ENCODE results near the gene PDE6C.

Gene PDE6C

DNA sequence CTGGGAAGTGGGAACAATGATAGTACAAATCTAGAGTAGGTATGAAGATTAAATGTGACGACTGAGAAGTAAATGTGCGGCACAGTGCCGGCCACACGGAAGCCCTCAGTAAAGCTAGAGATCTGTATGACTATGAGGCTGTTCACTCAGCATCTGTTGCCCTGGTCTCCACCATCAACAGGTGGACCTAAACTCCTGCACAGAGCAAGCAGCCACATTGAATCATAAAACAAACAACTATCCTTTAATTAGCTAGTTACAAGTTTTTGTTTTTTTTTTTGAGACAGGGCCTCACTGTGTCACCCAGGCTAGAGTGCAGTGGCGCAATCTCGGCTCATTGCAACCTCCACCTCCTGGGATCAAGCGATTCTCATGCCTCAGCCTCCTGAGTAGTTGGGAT is 27.9 kb upstream of the PDE6C start:
- H3K4me3 ChIP-seq (ENCODE audit: low read depth, low read length): no peak overlapping the region
- TF ChIP-seq CTCF (IDR thresholded peaks at IDR 0.05; ENCODE audit: low read depth, low read length): no peak

DNA sequence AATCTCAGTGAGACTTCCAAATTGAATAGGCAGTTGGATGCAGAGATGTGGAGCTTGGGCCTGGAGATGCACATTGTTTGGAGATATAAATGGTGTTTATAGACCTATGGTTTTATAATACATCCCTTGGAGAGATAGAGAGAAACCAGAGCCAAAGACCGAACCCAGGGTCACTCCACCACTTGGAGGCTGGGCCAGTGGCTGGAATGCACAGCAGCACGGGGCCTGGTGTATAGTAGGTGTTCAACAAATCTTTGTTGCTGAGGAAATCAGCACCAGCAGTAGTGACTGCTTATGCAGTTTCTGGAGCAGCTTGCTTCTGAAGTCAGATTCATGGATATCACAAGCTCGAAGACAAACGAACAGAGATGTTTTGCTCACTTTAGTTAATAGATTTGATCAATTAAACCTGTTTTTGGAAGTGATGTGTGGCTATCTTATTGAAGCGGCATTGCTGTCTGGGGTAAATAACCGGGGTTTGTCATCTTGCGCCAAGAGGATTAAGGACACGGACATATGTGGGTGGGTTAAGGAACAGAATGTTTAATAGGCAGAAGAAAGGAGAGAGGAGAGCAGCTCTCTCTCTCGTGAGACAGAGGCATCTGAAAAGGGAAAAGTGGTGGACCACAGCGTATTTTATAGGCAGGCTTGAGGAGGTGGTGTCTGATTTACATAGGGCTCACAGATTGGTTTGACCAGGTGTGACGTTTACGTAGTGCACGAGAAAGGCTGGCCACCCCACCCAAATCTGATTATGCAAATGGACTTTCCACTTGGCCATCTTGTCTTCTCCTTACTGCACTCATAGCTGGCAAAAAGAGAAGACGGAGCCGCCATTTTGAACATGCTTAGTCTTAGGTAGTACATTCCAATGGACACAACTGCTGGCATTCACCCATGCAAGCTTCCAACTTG is 22.4 kb upstream of the PDE6C start:
- no peak for TF ChIP-seq CTCF (IDR thresholded peaks at IDR 0.05; ENCODE audit: low read depth, low read length)
- H3K4me3 ChIP-seq (ENCODE audit: low read depth, low read length): no peak overlapping the region

DNA sequence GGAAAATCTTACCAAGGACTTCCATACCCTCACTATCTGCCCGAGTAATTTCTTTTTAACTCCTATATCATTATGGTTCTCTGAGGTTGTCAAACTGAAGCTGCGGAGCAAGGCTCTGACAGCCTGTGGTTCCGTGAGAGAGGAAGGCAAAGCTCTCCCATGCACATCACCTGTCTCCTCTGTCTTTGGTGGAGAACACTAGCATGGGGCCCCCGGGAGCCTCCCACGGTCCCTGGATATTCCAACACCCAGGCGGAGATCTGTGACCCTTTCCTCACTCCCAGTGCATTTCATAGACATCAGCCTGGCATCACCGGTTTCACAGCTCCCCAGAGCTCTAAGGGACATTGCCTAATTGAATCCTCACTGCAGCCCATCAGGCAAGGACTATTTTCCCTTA is 21.7 kb upstream of the PDE6C start:
- no peak overlapping the region for H3K4me3 ChIP-seq (ENCODE audit: low read depth, low read length)
- TF ChIP-seq CTCF (IDR thresholded peaks at IDR 0.05; ENCODE audit: low read depth, low read length): no peak

DNA sequence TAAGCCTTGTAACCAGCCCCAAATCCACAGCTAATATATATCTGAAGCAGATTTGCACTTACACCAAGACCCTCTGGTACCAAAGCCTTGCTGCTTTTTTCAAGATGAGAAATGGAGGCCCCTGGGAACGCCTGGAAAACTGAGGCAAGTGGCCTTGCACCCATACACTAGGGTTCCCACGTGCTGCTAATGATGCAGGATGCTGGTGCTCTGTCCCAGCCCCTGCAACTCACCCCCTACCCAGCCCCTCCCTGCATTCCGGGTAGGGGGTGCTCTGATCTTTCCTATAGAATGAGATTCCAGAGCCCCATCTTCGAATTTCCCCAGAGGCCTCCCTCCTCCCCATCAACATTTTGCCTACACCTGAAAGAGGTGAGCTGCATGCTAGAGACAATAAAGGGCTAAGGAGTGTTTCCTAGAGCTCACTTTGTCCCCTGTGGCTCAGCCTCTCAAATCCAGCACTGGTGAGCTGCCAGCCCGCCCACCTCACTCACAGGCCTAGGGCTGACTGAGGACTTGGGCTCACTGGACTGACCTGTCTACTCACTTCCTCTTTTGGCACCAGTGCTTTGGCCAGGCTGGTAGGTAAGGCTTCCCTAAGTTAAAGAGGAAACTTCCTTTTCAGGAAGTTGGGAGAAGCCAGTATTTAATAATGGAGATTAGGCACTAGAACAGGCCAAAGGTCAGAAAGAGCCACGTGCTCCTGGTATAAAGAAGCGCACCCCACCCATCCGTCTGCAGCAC is 21.1 kb upstream of the PDE6C start:
- no peak overlapping the region for H3K4me3 ChIP-seq (ENCODE audit: low read depth, low read length)
- TF ChIP-seq CTCF (IDR thresholded peaks at IDR 0.05; ENCODE audit: low read depth, low read length): no peak

DNA sequence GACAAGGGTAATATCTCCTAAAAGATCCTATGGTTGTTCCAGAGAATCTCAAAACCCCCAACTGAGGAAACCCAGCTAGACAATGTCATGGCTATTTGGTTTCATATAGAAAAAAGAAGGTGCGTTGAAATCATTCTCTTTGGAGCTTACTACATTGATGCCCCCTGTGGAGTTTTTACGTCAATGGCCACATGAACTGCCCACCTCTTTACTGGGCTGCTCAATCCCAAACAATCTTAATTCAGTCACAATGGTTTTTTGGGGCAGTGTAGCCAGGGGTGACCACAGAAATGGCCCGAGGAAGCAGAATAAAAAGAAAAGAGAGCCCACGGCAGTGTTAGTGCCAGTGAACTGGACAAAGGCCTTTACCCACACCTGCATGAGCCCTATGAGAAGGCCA is 19.1 kb upstream of the PDE6C start:
- no peak for TF ChIP-seq CTCF (IDR thresholded peaks at IDR 0.05; ENCODE audit: low read depth, low read length)
- no peak overlapping the region for H3K4me3 ChIP-seq (ENCODE audit: low read depth, low read length)

DNA sequence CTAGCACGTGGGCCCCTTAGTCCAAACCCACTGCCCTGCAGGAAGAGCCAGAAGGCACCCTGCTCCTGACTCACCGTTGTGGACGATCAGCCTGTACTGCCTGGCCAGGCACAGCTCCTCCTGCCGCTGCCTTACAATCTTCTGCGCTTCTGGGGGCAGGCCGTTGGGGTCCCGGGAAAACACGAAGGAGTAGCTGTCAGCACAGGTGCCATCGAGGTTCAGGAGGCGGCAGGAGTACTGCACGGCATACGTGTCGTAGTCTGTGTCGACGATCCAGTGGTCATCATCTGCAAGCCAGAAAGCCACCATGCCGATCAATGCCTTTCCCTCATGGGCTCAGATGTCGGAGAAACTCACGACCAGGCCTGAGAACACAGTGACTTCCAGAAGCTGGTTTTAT is 18.6 kb upstream of the PDE6C start:
- no peak overlapping the region for H3K4me3 ChIP-seq (ENCODE audit: low read depth, low read length)
- TF ChIP-seq CTCF (IDR thresholded peaks at IDR 0.05; ENCODE audit: low read depth, low read length): no peak

DNA sequence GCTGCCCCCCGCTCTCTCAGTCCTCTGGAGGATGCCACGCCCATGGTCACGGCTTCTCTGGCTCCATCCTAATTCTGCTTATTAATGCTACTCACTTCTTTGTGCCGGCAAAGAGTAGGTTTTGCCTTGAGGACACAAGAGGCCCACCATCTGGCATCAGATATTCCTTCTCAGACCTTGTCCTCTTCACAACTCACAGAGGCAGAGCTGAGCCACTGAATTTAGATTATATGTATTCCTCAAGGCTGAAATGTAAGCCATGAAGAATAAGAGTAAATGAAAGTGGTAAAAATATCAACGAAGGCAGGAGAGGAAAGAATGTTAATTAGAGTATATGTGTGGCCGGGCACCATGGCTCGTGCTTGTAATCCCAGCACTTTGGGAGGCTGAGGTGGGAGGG is 17.8 kb upstream of the PDE6C start:
- no peak for TF ChIP-seq CTCF (IDR thresholded peaks at IDR 0.05; ENCODE audit: low read depth, low read length)
- H3K4me3 ChIP-seq (ENCODE audit: low read depth, low read length): no peak overlapping the region
